Testis (tissue), 2 donors: ENCODE data around the gene AIFM1.

ENCODE experiments used
- POLR2A ChIP-seq: fragments of 450-650 bp; IDR thresholded peaks from one replicate; pipeline ENCODE4 v1.6.1; 2017; ENCODE audit warnings: antibody characterized with exemption, mild to moderate bottlenecking, moderate library complexity
- TF ChIP-seq, protein P1 (sequence below), 3 experiments: fragments of 450-650 bp in 2 of 3; fragments of 200-600 bp in 1 of 3; sonication (generic) in 1 of 3; IDR thresholded peaks; one replicate each; pipeline ENCODE4 v1.5.1; 2016 to 2019; ENCODE audit warnings: antibody characterized with exemption in 3 of 3, mild to moderate bottlenecking in 2 of 3, moderate library complexity in 1 of 3

DNA sequence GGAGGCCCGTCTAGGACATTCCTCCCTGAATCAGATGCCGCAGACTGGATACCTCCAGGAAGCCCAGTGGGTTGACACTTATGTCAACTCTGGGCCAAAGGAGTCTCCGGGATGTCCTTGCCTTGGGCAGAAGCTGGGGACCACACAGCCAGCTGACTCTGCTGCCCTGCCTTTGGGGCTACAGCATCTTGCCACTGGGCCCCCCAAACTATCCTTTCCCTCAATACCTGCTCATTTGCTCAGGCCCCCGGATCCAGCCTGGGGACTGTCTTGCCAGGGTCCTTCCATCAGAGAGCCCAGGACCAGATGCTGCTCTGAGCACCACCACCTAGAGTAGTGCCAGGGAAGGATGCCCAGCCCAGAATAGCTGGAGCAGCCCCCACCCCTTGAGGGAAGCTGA lies 25.2 kb upstream of the AIFM1 start:
- TF ChIP-seq, protein P1, sequence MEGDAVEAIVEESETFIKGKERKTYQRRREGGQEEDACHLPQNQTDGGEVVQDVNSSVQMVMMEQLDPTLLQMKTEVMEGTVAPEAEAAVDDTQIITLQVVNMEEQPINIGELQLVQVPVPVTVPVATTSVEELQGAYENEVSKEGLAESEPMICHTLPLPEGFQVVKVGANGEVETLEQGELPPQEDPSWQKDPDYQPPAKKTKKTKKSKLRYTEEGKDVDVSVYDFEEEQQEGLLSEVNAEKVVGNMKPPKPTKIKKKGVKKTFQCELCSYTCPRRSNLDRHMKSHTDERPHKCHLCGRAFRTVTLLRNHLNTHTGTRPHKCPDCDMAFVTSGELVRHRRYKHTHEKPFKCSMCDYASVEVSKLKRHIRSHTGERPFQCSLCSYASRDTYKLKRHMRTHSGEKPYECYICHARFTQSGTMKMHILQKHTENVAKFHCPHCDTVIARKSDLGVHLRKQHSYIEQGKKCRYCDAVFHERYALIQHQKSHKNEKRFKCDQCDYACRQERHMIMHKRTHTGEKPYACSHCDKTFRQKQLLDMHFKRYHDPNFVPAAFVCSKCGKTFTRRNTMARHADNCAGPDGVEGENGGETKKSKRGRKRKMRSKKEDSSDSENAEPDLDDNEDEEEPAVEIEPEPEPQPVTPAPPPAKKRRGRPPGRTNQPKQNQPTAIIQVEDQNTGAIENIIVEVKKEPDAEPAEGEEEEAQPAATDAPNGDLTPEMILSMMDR (IDR thresholded peaks at IDR 0.05) = no peak
- TF ChIP-seq POLR2A = no peak
